Adipose tissue (tissue), 3 donors: ENCODE data around the gene MFSD8. TPM values are rescaled to one million over a fixed set of nuclear protein-coding genes. Genes with fewer than 3 reads are reported as not detected.
A peak's percentile ranks its signal among the peaks of the same experiment; 100 is the strongest.
"Not testable (repeated sequence)": the region's sequence is repeated elsewhere in the genome, so short reads cannot be mapped to it uniquely, and the experiment has no call there.

Source experiments
- H3K27ac ChIP-seq: one replicate; pipeline ENCODE4 v1.5.1; 2013; ENCODE audit warnings: low read depth, low read length
- WGBS, 3 donors: extraction: QIAGEN DNeasy Blood & Tissue Kit; methylation state at CpG; one replicate each; pipeline ENCODE4 v1.1.7; 2013; 5-methylcytosine and 5-hydroxymethylcytosine counted together
- polyA plus RNA-seq, 3 donors: library from polyadenylated mRNA; stranded (reverse); fragments of 200-250 nt; gene quantifications; one replicate each; pipeline ENCODE4 v1.2.3, GENCODE V29; 2013
- donor health status: healthy with polysubstance abuse.
- donor health status: Bipolar disorder and iron deficiency.
- donor health status: healthy.

MFSD8 gene, protein sequence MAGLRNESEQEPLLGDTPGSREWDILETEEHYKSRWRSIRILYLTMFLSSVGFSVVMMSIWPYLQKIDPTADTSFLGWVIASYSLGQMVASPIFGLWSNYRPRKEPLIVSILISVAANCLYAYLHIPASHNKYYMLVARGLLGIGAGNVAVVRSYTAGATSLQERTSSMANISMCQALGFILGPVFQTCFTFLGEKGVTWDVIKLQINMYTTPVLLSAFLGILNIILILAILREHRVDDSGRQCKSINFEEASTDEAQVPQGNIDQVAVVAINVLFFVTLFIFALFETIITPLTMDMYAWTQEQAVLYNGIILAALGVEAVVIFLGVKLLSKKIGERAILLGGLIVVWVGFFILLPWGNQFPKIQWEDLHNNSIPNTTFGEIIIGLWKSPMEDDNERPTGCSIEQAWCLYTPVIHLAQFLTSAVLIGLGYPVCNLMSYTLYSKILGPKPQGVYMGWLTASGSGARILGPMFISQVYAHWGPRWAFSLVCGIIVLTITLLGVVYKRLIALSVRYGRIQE
- polyA plus RNA-seq = 1 to 10 TPM; 5.7 to 7.8 (median 7.3) TPM

DNA sequence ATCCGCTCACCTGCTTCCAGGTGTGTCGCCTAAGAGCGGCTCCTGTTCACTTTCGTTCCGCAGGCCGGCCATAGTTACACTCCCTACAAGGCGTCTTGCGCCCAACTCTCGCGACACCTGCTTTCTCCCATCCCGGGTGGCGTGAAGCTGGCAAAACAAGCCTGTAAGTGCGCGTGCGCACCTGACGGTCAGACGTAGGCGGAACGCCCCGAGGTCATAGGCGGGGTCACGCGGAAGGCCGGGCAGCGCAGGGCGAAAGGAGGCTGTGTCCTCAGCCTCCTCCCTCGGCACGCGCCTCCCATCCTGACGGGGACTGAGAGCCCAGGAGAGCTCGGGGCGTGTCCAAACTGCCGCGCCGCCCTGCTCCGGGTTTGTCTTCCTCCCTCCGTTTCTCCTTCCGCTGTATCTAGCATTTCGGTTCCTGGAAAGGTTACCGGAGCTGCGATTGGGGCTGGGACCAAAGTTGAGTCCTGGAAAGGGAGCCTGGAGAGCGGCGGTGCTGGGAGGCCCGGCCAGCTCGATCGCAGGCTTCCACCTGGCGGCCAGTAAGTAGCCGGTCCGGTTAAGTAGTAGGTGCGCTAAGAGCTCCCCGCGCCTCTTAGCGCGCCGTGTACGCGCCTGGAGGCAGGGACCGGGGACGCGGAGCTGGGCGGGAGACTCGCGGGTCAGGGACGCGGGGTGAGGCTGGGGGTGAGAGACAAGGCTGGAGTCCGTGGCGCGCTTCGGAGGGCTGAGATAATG, at the start of gene MFSD8, which contains the start of gene ABHD18:
TSS of gene MFSD8 (minus strand) at position 112 of the 741 bp plus-strand sequence. CDS start at position 72, 40 bp downstream.
TSS of gene ABHD18 (plus strand) at position 345 of the 741 bp plus-strand sequence. CDS start 17,550 bp downstream, outside the sequence.
- 0% methylated on average over 69 of the region's 69 CpGs for WGBS, 3 donors
- H3K27ac ChIP-seq = peak within 1 kb of the TSS; percentile 77

DNA sequence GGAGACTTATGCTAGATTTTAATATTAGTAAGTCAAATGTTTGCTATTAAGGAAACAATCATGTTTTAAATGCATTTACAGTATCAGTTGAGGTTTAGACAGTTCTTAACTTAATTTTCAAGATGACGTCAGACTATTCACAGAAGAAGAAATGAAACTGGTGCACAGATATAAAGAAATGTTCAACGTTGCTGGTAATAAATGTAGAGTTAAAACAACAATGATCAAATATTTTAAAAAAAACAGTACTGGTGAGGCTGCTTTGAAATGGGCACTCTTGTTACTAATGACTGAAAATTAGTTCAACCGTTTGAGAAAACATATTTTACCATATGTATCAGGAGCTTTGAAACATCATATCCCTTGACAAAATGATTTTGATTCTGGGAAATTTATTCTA, 44.5 kb upstream of the MFSD8 start:
- WGBS, 3 donors = 81 to 86% (median 81%) methylated on average over 3 of the region's 3 CpGs
- H3K27ac ChIP-seq = no peak overlapping the region

DNA sequence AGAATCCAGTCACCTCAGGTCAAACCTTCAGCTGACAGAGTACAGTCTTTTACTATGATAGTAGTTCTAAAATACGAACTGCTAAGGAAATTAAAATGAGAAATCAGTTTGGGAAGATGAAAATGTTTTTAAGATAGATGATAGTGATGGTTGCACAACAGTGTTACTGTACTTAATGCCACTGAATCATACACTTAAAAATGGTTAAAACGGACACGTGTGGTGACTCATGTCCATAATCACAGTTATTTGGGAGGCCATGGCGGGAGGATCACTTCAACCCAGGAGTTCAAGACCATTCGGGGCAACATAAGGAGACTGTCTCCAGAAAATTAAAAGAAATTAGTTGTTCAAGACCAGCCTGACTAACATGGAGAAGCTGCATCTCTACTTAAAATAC, 41.6 kb upstream of the MFSD8 start:
- 92 to 94% (median 92%) methylated on average over 5 of the region's 5 CpGs for WGBS, 3 donors
- no peak overlapping the region for H3K27ac ChIP-seq

DNA sequence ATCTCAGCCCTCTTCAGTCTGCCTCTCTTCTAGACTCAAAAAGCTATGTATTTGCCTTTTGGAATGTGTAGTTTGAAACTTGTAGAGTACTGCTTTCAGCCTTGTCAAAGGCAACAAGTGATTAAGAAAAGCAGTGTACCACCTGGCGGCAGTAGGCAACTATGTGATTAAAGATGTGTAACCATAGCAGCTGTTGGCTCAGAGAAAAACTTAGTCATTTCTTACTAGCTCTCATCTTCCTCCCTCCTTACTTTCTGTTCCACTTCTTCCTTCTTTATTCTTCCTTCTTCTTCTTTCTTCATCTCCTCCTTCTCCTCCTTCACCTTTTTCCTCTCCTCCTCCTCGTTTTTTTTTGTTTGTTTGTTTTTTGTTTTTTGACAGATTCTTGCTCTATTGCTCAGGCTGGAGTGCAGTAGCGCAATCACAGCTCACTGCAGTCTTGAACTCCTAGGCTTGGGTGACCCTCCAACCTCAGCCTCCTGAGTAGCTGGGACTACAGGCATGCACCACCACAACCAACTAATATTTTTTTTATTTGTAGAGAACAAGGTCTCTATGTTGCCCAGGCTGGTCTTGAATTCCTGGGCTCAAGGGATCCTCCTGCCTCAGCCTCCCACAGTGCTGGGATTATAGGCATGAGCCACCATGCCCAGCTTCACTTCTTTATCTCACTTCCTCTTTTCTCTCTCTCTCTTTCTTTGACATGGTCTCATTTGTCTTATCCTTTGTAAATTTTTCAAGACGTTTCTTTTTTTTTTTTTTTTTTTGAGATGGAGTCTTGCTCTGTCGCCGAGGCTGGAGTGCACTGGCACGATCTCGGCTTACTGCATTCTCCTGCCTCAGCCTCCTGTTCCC, 32.8 kb upstream of the MFSD8 start:
- 84 to 85% (median 85%) methylated on average over 8 of the region's 8 CpGs for WGBS, 3 donors
- no peak overlapping the region for H3K27ac ChIP-seq

DNA sequence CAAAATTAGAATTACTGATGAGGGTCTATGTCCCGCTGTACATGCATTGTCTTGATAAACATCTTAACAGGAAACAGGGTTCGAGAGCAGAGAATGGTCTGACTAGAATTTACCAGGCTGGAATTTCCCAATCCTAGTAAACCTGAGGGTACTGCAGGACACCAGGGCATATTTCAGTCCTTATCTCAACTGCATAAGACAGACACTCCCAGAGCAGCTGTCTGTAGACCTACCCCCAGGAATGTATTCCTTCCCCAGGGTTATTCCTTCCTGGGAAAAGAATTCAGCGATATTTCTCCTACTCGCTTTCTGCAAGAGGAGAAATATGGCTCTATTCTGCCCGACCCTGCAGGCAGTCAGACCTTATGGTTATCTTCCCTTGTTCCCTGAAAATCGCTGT, 31.5 kb upstream of the MFSD8 start:
- H3K27ac ChIP-seq = not testable (repeated sequence)
- 94 to 98% (median 97%) methylated on average over 6 of the region's 6 CpGs for whole genome bisulfite sequencing, 3 donors

DNA sequence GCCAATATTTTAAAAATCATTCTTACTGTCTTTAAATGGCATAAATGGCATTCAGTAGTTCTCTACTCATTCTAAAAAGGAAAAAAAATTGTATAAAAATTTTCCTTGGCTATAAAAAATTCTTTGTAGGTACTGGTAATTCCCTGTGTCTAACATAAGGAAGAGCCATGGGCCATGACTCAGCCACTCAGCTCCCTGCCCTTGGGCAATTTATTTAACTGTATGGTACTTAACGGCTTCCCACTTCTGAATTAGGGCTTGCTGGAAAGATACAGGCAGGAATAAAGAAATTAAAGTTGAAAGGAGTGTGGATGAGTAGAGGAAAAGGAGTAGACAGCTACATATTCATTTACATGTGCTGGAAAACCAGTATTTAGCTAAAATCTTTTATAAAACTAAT, 30.8 kb upstream of the MFSD8 start:
- H3K27ac ChIP-seq = no peak overlapping the region
- WGBS, 3 donors = 65 to 100% (median 77%) methylated on average over 1 of the region's 1 CpG

DNA sequence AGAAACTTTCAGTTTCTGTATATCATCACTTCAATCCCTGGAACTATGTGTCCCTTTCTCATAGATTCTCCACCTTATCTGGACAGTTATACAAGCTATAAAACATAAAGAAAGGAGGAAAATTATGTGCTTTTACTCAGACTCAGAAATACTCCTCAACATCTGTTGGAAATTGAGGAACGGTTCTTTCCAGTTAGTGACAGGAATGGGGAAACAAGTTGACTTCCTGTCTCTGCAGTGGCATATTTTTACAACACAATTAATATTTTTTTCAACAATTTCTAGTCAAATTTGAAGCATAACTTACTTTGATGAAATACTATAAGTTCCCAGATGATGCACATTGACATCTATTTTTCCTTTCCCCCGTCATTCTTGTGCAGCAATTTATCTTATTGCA, 28.2 kb upstream of the MFSD8 start:
- 51 to 84% (median 61%) methylated on average over 2 of the region's 2 CpGs for WGBS, 3 donors
- H3K27ac ChIP-seq = no peak overlapping the region

DNA sequence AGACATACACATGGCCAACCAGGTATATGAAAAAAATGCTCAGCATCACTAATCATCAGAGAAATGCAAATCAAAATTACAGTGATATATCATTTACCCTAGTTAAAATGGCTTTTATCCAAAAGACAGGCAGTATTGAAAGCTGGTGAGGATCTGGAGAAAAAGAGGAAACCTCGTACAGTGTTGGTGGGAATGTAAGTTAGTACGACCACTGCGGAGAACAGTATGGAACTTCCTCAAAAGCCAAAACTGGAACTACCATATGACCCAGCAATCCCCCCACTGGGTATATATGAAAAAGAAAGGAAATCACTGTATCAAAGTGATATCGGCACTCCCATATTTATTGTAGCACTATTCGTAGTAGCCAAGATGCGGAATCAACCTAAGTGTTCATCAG, 23.7 kb upstream of the MFSD8 start:
- WGBS, 3 donors = 77 to 95% (median 82%) methylated on average over 6 of the region's 6 CpGs

DNA sequence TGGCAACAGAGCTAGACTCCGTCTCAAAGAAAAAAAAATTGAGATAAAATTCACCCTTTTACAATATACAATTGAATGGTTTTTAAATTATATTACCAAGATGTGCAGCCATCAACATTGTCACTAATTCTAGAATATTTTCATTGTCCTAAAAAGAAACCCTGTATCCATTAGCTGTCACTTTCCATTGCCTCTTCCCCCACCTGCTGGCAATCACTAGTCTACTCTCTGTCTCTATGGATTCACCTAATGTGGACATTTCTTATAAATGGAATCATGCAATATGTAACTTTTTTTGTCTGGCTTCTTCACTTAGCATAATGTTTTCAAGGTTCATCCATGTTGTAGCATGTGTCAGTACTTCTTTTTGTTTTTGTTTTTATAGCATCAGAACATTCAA, 21.0 kb upstream of the MFSD8 start:
- WGBS, 3 donors = 94 to 100% (median 98%) methylated on average over 1 of the region's 1 CpG
- no peak overlapping the region for H3K27ac ChIP-seq

More for the DNA sequence above, 23.7 kb upstream of the MFSD8 start:
- no peak overlapping the region for H3K27ac ChIP-seq

DNA sequence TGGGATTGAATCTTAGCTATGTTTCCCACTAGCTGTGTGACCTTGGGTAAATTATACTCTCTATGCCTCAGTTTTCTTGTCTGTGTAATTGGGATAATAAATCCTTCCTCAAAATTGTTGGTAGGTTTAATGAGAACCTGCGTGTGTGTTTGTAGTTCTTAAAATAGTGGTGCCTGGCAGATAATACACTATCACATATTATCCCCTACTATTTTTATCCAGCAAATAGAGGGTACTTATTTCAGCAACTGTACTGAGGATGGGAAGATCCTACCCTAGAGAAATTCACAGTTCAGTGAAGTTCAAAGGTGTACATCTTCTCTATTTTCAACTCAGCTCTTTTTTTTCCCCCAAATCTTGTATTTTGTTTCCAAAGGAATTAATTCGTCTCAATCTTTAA, 17.5 kb upstream of the MFSD8 start:
- WGBS, 3 donors = 89 to 99% (median 98%) methylated on average over 2 of the region's 2 CpGs
- no peak overlapping the region for H3K27ac ChIP-seq

DNA sequence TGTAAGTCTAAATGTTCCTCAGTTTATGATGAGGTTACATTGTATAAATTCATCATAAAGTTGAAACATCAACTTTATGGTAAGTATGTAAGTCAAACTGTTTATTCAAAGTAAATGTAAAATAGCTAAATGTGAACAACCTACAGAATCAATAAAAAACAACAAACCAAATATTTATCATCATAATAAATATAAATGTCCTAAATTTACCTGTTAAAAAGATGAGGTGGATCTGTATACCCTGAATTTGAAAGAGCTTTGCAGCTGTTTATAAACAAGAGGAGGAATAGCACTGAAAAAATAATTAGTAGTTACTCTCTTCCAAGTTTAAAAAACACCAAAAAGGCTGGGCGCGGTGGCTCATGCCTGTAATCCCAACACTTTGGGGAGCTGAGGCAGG, 14.0 kb upstream of the MFSD8 start:
- WGBS, 3 donors = 98 to 100% (median 99%) methylated on average over 2 of the region's 2 CpGs
- H3K27ac ChIP-seq = no peak overlapping the region

DNA sequence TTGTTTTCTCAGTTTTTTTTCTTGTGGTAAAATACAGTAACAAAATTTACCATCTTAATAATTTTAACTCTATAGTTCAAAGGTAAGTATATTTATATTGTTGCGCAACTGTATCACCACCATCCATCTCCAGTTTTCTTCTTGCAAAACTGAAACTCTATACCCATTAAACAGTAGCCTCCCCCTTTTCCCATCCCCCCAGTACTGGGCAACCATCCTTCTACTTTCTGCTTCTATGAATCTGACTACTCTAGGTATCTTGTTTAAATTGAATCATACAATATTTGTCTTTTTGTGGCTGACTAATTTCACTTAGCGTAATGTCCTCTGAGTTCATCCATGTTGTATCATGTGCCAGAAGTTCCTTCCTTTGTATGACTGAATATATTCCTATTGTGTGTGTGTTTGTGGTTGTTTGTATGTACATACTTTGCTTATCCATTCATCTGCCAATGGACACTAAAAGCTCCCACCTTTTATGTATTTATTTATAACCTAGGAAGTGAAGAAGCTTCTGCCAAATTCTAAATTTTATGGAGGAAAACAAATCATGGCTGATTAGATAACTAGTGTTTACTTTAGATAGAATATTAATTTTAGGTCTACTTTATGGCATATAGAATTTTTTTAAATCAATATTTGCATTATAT, 10.3 kb upstream of the MFSD8 start:
- WGBS, 3 donors = 86 to 96% (median 95%) methylated on average over 2 of the region's 2 CpGs
- H3K27ac ChIP-seq = no peak overlapping the region

DNA sequence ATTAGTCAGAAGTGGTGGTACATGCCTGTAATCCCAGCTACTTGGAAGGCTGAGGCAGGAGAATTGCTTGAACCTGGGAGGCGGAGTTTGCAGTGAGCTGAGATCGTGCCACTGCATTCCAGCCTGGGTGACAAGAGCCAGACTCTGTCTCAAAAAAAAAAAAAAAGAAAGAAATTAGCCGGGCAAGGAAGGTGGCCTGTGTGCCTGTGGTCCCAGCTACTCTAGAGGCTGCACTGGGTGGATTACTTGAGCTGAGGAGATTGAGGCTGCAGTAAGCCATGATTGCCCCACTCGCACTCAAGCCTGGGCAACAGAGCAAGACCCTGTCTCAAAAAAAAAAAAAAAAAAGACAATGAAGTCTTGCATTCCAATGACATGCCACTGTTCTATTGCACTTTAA, 6.0 kb upstream of the MFSD8 start:
- not testable (repeated sequence) for H3K27ac ChIP-seq
- 70 to 88% (median 84%) methylated on average over 4 of the region's 4 CpGs for WGBS, 3 donors

DNA sequence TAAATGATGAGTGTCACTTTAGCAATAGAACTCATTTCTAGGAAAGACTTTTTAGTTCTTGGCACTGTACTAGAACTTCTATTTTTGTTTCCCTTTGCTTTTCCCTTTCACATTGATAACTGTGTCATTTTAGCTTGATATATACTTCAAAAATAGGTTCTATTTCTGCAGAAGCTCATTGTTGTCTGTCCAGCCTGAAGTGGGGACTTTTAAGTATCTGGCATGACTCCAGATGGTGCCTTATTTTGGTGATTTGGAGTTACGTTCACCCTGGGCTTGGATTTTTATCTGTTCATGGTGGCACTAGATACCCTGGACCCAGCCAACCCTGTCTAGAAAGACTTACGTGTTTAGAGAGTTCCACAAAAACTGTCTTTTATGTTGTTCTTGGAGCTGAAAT, 3.6 kb upstream of the MFSD8 start:
- 48 to 82% (median 75%) methylated on average over 2 of the region's 2 CpGs for WGBS, 3 donors
- no peak overlapping the region for H3K27ac ChIP-seq

DNA sequence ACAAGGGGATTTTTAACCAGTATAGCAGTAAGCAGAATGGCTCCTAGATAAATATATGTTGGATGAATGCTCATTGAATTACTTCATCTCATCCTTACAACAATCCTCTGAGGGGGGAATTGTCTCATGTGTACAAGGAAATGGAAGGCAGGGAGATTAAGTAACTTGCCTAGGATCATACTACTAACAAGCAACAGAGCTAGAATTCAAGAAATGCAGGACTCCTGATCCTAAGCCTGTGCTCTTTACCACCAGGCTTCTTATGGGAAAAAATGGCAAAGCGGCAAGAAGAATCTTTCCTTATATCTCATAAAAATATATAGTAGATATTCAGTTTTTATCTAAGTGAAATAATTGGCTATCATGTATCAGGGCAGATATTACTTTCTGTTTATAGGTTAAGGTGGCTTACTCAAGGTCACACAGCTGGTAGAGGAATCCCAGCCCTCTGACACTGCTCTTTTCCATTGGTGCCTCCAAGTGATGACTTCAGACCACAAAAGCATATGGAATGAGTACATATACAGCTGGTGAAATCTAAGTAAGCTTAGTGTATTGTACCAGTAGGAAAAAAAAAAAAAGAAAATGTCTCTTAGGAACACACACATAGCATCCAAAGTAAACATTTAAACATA, 2.3 kb upstream of the MFSD8 start:
- H3K27ac ChIP-seq = no peak overlapping the region
- 96 to 100% (median 98%) methylated on average over 1 of the region's 1 CpG for WGBS, 3 donors

DNA sequence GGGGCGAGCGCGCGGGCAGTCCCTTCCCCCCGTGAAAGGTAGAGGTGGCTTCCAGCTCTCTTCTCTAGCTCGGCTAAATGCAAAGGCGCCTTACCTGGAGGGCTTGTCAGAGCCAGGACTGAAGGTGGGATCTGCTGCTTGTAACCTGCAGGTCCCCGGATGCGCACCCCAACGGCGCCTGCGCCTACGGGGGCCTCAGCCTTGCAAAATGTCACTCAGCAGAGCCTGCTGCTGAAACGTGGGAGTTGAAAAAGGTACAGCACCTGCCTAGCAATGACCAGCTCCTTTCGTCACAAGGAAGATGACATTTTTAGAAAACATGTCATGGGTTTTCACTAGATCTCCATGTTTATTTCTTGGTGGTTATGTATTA, 816 bp upstream of the MFSD8 start:
- 0 to 1% (median 0%) methylated on average over 15 of the region's 15 CpGs for WGBS, 3 donors
- H3K27ac ChIP-seq = peak overlapping the region; percentile 77

DNA sequence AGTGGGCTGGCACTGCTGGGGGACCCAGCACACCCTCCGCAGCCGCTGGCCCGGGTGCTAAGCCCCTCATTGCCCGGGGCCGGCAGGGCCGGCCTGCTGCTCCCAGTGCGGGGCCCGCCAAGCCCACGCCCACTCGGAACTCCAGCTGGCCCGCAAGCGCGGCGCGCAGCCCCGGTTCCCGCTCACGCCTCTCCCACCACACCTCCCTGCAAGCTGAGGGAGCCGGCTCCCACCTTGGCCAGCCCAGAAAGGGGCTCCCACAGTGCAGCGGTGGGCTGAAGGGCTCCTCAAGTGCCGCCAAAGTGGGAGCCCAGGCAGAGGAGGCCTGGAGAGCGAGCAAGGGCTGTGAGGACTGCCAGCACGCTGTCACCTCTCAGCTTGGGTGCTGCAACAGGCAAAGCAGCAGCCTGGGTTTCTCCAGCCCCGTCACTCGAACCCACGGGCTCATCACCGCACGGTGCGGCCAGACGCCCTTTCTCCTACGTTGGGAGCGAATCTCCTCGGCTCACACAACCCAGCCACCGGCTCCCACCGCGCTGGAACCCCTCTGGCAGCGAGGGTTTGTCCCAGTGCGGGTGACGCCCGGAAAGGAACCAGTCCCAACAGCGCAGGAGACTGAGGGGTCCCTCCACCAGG, 429 bp downstream of the MFSD8 start:
- not testable (repeated sequence) for H3K27ac ChIP-seq
- 0 to 2% (median 1%) methylated on average over 34 to 41 of the region's 41 CpGs for WGBS, 3 donors
